HEK293T (cell line): ENCODE results near the gene ADCY9.

Experiments
- CTCF ChIA-PET: fragments of 350-600 bp; formaldehyde crosslinking; extraction: SDS; loops from one replicate; lab custom pipeline; 2021; ENCODE audit warnings: antibody characterized with exemption, inconsistent platforms; lab: Yijun Ruan, JAX
- POLR2A ChIA-PET: fragments of 350-600 bp; formaldehyde crosslinking; extraction: SDS; loops from one replicate; lab custom pipeline; 2020; ENCODE audit warnings: antibody characterized with exemption, inconsistent platforms; lab: Yijun Ruan, JAX
- DNase-seq: peaks from one replicate; pipeline ENCODE4 v3.0.0; 2012; ENCODE audit warnings: mixed read lengths; ENCODE audit errors: extremely low spot score
- ARNT ChIP-seq: fragments of 450-650 bp; IDR thresholded peaks from 2 replicates; pipeline ENCODE4 v1.6.1; 2017; ENCODE audit warnings: mild to moderate bottlenecking
- BHLHE40 ChIP-seq: fragments of 450-650 bp; IDR thresholded peaks from 2 replicates; pipeline ENCODE4 v1.6.1; 2016; ENCODE audit warnings: mild to moderate bottlenecking, moderate library complexity, borderline replicate concordance
- CTBP1 ChIP-seq: fragments of 450-650 bp; IDR thresholded peaks from 2 replicates; pipeline ENCODE4 v1.6.1; 2016; ENCODE audit warnings: borderline replicate concordance
- ELF4 ChIP-seq: fragments of 450-650 bp; IDR thresholded peaks from 2 replicates; pipeline ENCODE4 v1.6.1; 2017; ENCODE audit warnings: antibody characterized with exemption
- FOXA1 ChIP-seq: fragments of 450-650 bp; IDR thresholded peaks from 2 replicates; pipeline ENCODE4 v1.6.1; 2016; ENCODE audit warnings: mild to moderate bottlenecking
- FOXK2 ChIP-seq: fragments of 450-650 bp; IDR thresholded peaks from 2 replicates; pipeline ENCODE4 v1.6.1; 2016; ENCODE audit warnings: mild to moderate bottlenecking
- FOXM1 ChIP-seq: fragments of 450-650 bp; IDR thresholded peaks from 2 replicates; pipeline ENCODE4 v1.6.1; 2017; ENCODE audit warnings: mild to moderate bottlenecking, borderline replicate concordance
- HDGF ChIP-seq: fragments of 450-650 bp; IDR thresholded peaks from 2 replicates; pipeline ENCODE4 v1.6.1; 2017; ENCODE audit warnings: antibody characterized with exemption, borderline replicate concordance
- L3MBTL2 ChIP-seq: fragments of 450-650 bp; conservative IDR thresholded peaks from 2 replicates; pipeline ENCODE4 v1.6.1; 2016; ENCODE audit warnings: mild to moderate bottlenecking
- LEF1 ChIP-seq: fragments of 450-650 bp; IDR thresholded peaks from 2 replicates; pipeline ENCODE4 v1.6.1; 2017; ENCODE audit warnings: mild to moderate bottlenecking, borderline replicate concordance
- NFRKB ChIP-seq: fragments of 450-650 bp; IDR thresholded peaks from 2 replicates; pipeline ENCODE4 v1.6.1; 2016; ENCODE audit warnings: mild to moderate bottlenecking, moderate library complexity
- PKNOX1 ChIP-seq: fragments of 450-650 bp; IDR thresholded peaks from 2 replicates; pipeline ENCODE4 v1.6.1; 2016
- SP1 ChIP-seq: fragments of 450-650 bp; IDR thresholded peaks from 2 replicates; pipeline ENCODE4 v1.6.1; 2017
- SUZ12 ChIP-seq: fragments of 450-650 bp; IDR thresholded peaks from 2 replicates; pipeline ENCODE4 v1.6.1; 2016; ENCODE audit warnings: mild to moderate bottlenecking
- TARDBP ChIP-seq: fragments of 450-650 bp; IDR thresholded peaks from 2 replicates; pipeline ENCODE4 v1.6.1; 2016
- ZNF384 ChIP-seq: fragments of 450-650 bp; IDR thresholded peaks from 2 replicates; pipeline ENCODE4 v1.6.1; 2016

The ADCY9 gene

GRCh38 chr16:4152267-4152666 lies 36.0 kb upstream of the ADCY9 start:
- ChIA-PET POLR2A (no interaction called here), CTCF (no interaction called here)
- no peak for DNase-seq
- TF ChIP-seq BHLHE40 = no peak
- no peak for TF ChIP-seq FOXK2
- no peak for TF ChIP-seq SP1
- no peak for TF ChIP-seq CTBP1
- no peak for TF ChIP-seq ARNT
- no peak for TF ChIP-seq ZNF384
- no peak for TF ChIP-seq ELF4
- TF ChIP-seq NFRKB = no peak
- TF ChIP-seq HDGF = no peak
- no peak for TF ChIP-seq L3MBTL2
- no peak for TF ChIP-seq SUZ12
- no peak for TF ChIP-seq TARDBP
- TF ChIP-seq FOXM1 = no peak
- no peak for TF ChIP-seq FOXA1

GRCh38 chr16:4147236-4147635 lies 31.0 kb upstream of the ADCY9 start:
- DNase-seq = no peak
- TF ChIP-seq PKNOX1 = no peak
- no peak for TF ChIP-seq TARDBP
- no peak for TF ChIP-seq CTBP1
- TF ChIP-seq LEF1 = no peak
- TF ChIP-seq FOXA1 = no peak
- no peak for TF ChIP-seq L3MBTL2
- no peak for TF ChIP-seq ZNF384
- TF ChIP-seq FOXK2 = no peak
- no peak for TF ChIP-seq HDGF
- TF ChIP-seq SP1 = no peak
- no peak for TF ChIP-seq SUZ12
- no peak for TF ChIP-seq ELF4
- no peak for TF ChIP-seq BHLHE40
- TF ChIP-seq ARNT = no peak
- no peak for TF ChIP-seq FOXM1
- TF ChIP-seq NFRKB = no peak
- CTCF ChIA-PET = no interaction called here
- POLR2A ChIA-PET = interaction anchor here (0.9 kb wide), 1 partner anchor 36 kb away, joined by 3 read pairs; no protein-coding TSS in a partner anchor

- POLR2A ChIA-PET = no interaction called here
- CTCF ChIA-PET = no interaction called here
- DNase-seq = no peak
- no peak for TF ChIP-seq FOXA1
- no peak for TF ChIP-seq HDGF
- no peak for TF ChIP-seq BHLHE40
- TF ChIP-seq SUZ12 = no peak
- no peak for TF ChIP-seq ELF4
Observed at GRCh38 chr16:4142268-4142667, 26.0 kb upstream of the ADCY9 start.

DNA sequence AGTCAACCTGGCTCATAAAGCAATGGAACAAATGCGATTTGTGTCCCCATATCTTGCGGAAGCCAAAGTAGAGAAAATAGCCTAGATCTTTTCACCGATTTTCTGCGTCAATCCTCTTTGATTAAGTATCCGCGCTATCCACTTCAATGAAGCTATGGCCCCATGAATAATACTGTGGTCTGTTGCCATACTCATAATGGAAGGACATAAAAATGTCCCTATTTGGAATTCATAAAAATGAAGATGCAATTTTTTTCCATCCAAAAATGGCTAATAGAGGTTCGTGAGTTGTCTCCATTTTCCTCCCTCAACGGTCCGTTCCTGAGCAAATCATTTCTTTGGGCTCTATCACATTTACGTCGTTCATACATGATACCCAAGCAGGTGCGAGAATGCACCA lies 25.4 kb upstream of the ADCY9 start:
- POLR2A ChIA-PET = no interaction called here
- CTCF ChIA-PET = no interaction called here
- DNase-seq = no peak
- no peak for TF ChIP-seq L3MBTL2
- TF ChIP-seq LEF1 = no peak
- TF ChIP-seq ZNF384 = no peak
- TF ChIP-seq ARNT = no peak
- no peak for TF ChIP-seq NFRKB
- no peak for TF ChIP-seq FOXK2
- no peak for TF ChIP-seq SUZ12

DNA sequence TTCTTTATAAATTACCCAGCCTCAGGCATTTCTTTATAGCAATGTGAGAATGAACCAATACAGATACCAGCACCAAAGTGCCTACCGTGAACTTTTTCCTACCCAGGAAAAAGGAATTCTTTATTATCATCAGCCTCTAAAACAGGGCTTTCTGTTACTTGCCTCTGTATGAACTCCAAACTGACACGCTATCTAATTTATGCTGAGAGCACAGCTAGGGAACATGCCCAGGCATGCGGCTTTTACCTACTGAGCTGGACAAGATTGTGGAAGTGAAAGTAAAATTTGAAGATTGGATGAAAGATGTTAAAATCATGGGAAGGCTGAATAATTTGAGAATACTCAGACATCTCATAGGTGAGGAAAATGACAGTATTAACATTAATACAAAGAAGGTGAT lies 24.4 kb upstream of the ADCY9 start:
- CTCF ChIA-PET = interaction anchor here (0.6 kb wide), 1 partner anchor 113 kb away, joined by 3 read pairs; no protein-coding TSS in a partner anchor
- POLR2A ChIA-PET = no interaction called here
- DNase-seq = no peak
- TF ChIP-seq L3MBTL2 (peak; percentile 87), HDGF (no peak), PKNOX1 (0 out of 2 replicates have a peak, but pooled peaks have one; percentile 22)

- DNase-seq = no peak
- ChIA-PET CTCF (no interaction called here), POLR2A (no interaction called here)
- TF ChIP-seq ZNF384 (no peak), ELF4 (no peak), ARNT (no peak), LEF1 (no peak), FOXM1 (no peak), FOXK2 (no peak), CTBP1 (no peak)
Observed at GRCh38 chr16:4139968-4140367, 23.7 kb upstream of the ADCY9 start.

DNA sequence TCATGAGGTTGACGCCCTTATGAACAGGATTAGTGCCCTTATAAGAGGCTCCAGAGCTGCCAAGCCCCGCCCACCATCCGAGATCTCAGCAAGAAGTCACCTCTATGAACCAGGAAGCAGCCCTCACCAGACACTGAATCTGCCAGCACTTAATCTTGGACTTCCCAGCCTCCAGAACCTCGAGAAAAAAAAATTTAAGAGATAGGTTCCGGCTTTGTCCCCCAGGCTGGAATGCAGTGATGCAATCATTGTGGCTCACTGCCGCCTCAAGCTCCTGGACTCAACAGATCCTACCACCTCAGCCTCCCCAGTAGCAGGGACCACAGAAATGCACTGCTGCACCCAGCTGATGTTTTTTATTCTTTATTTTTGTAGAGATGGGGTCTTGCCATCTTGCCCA lies 22.5 kb upstream of the ADCY9 start:
- no peak for TF ChIP-seq HDGF
- no peak for TF ChIP-seq L3MBTL2
- TF ChIP-seq TARDBP = no peak
- no peak for TF ChIP-seq ZNF384
- no peak for TF ChIP-seq ELF4
- TF ChIP-seq ARNT = no peak
- TF ChIP-seq LEF1 = no peak
- ChIA-PET POLR2A (no interaction called here), CTCF (no interaction called here)
- no peak for DNase-seq

GRCh38 chr16:4137438-4137837 lies 21.2 kb upstream of the ADCY9 start:
- DNase-seq = no peak
- POLR2A ChIA-PET = no interaction called here
- CTCF ChIA-PET = no interaction called here
- no peak for TF ChIP-seq FOXK2
- TF ChIP-seq TARDBP = no peak
- no peak for TF ChIP-seq BHLHE40
- TF ChIP-seq SP1 = no peak
- TF ChIP-seq SUZ12 = no peak
- no peak for TF ChIP-seq HDGF
- no peak for TF ChIP-seq PKNOX1
- TF ChIP-seq NFRKB = no peak
- TF ChIP-seq FOXA1 = no peak
- TF ChIP-seq ARNT = no peak
- no peak for TF ChIP-seq ELF4
- no peak for TF ChIP-seq ZNF384
